Hepatocyte (in vitro differentiated cells): ENCODE measurements around the gene ACOX3. TPM values are rescaled to one million over a fixed set of nuclear protein-coding genes. Genes with fewer than 3 reads are reported as not detected.

ENCODE experiments used
- DNase-seq: peaks from one replicate; pipeline ENCODE4 v3.0.0-alpha.2; 2016; ENCODE audit warnings: low spot score
- H2AFZ ChIP-seq: fragments of 200-600 bp; sonication (generic); 2 replicates; pipeline ENCODE4 v1.6.0; 2016; ENCODE audit warnings: antibody characterized with exemption, mild to moderate bottlenecking
- H3K27ac ChIP-seq: fragments of 200-600 bp; sonication (generic); 2 replicates; pipeline ENCODE4 v1.5.1; 2016; ENCODE audit warnings: mild to moderate bottlenecking
- H3K27me3 ChIP-seq: fragments of 200-600 bp; sonication (generic); 2 replicates; pipeline ENCODE4 v1.6.1; 2016
- H3K36me3 ChIP-seq: fragments of 200-600 bp; sonication (generic); replicated peaks from 2 replicates; pipeline ENCODE4 v1.5.1; 2016; ENCODE audit warnings: low read depth; ENCODE audit not compliant: insufficient read depth
- H3K4me1 ChIP-seq: fragments of 200-600 bp; sonication (generic); 2 replicates; pipeline ENCODE4 v1.5.1; 2016; ENCODE audit warnings: mild to moderate bottlenecking, moderate library complexity; ENCODE audit not compliant: insufficient read depth
- H3K4me2 ChIP-seq: fragments of 200-600 bp; sonication (generic); 2 replicates; pipeline ENCODE4 v1.6.0; 2016
- H3K4me3 ChIP-seq: fragments of 200-600 bp; sonication (generic); 2 replicates; pipeline ENCODE4 v1.5.1; 2016; ENCODE audit warnings: mild to moderate bottlenecking
- H3K79me2 ChIP-seq: fragments of 200-600 bp; sonication (generic); 2 replicates; pipeline ENCODE4 v1.6.0; 2017; ENCODE audit warnings: mild to moderate bottlenecking
- H3K9me2 ChIP-seq: fragments of 200-600 bp; sonication (generic); replicated peaks from 2 replicates; pipeline ENCODE4 v1.6.0; 2017; ENCODE audit warnings: mild to moderate bottlenecking; ENCODE audit not compliant: insufficient read depth
- H3K9me3 ChIP-seq: fragments of 200-600 bp; sonication (generic); 2 replicates; pipeline ENCODE4 v1.5.1; 2016; ENCODE audit warnings: low read depth, mild to moderate bottlenecking
- H4K20me1 ChIP-seq: fragments of 200-600 bp; sonication (generic); 2 replicates; pipeline ENCODE4 v1.6.0; 2016; ENCODE audit warnings: mild to moderate bottlenecking; ENCODE audit not compliant: insufficient read depth, poor library complexity, severe bottlenecking
- EZH2 ChIP-seq: fragments of 200-600 bp; sonication (generic); IDR thresholded peaks from 2 replicates; pipeline ENCODE4 v1.6.1; 2016; ENCODE audit warnings: antibody characterized with exemption, mild to moderate bottlenecking, borderline replicate concordance
- EZH2phosphoT487 ChIP-seq: fragments of 200-600 bp; sonication (generic); IDR thresholded peaks from one replicate; pipeline ENCODE4 v1.6.1; 2018; ENCODE audit warnings: antibody characterized with exemption, mild to moderate bottlenecking, low read depth, moderate library complexity; ENCODE audit not compliant: unreplicated experiment, severe bottlenecking
- WGBS: methylation state at CpG from one replicate; pipeline ENCODE4 v1.1.6; 2016; ENCODE audit warnings: low lambda C conversion rate; ENCODE audit errors: missing lambda C conversion rate; 5-methylcytosine and 5-hydroxymethylcytosine counted together
- polyA plus RNA-seq: library from polyadenylated mRNA; unstranded; fragments of >200 nt; fragmentation: Nextera tagmentation; extraction: Ambion mirVana; gene quantifications from 2 replicates; pipeline ENCODE4 v1.2.1, GENCODE V29; 2016
- total RNA-seq: library from RNA; depleted of rRNA; stranded (reverse); fragments of >200 nt; gene quantifications from 2 replicates; pipeline ENCODE4 v1.2.3, GENCODE V29; 2014
- TF ChIP-seq, protein P1 (sequence below): fragments of 200-600 bp; sonication (generic); IDR thresholded peaks from 2 replicates; pipeline ENCODE4 v1.5.1; 2016; ENCODE audit warnings: antibody characterized with exemption, mild to moderate bottlenecking; ENCODE audit not compliant: poor library complexity

Gene ACOX3
- total and polyA plus RNA-seq, 2 experiments from 2014 or later = 17.6 to 22.5 TPM

DNA sequence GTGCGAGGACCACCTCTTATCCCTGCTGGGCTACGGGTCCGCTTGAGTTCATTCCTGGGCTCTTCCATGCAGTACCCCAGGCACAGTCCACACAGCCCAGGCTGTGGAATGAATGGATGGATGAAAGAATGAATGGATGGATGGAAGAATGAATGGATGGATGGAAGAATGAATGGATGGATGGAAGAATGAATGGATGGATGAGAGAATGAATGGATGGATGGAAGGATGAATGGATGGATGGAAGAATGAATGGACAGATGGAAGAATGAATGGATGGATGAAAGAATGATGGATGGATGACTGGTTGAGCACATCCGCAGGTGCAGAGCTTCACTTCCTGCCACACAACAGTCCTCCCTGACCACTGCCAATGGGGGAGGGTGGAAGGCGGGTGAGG lies 28.2 kb downstream of the ACOX3 start:
- Histone ChIP-seq H3K36me3 (no peaks in the 10 kb centered on the region), H3K79me2 (peaks cover 6% of the 10 kb centered on the region)
- 98% methylated on average over 5 of the region's 5 CpGs for WGBS

GRCh38 chr4:8411351-8412180 lies 29.0 kb downstream of the ACOX3 start:
- H2AFZ ChIP-seq = no peak overlapping the region
- no peaks in the 10 kb centered on the region for H3K36me3 ChIP-seq
- no peaks in the 10 kb centered on the region for H3K4me1 ChIP-seq
- no peak overlapping the region for H3K27ac ChIP-seq
- TF ChIP-seq, protein P1, sequence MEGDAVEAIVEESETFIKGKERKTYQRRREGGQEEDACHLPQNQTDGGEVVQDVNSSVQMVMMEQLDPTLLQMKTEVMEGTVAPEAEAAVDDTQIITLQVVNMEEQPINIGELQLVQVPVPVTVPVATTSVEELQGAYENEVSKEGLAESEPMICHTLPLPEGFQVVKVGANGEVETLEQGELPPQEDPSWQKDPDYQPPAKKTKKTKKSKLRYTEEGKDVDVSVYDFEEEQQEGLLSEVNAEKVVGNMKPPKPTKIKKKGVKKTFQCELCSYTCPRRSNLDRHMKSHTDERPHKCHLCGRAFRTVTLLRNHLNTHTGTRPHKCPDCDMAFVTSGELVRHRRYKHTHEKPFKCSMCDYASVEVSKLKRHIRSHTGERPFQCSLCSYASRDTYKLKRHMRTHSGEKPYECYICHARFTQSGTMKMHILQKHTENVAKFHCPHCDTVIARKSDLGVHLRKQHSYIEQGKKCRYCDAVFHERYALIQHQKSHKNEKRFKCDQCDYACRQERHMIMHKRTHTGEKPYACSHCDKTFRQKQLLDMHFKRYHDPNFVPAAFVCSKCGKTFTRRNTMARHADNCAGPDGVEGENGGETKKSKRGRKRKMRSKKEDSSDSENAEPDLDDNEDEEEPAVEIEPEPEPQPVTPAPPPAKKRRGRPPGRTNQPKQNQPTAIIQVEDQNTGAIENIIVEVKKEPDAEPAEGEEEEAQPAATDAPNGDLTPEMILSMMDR = no peak
- TF ChIP-seq EZH2 (no peak), EZH2phosphoT487 (no peak)
- H3K9me2 ChIP-seq = no peaks in the 10 kb centered on the region
- WGBS = 90% methylated on average over 12 of the region's 13 CpGs
- no peaks in the 10 kb centered on the region for H3K9me3 ChIP-seq
- no peaks in the 10 kb centered on the region for H3K79me2 ChIP-seq
- no peak overlapping the region for H3K4me3 ChIP-seq
- H4K20me1 ChIP-seq = no peaks in the 10 kb centered on the region
- no peak overlapping the region for H3K4me2 ChIP-seq
- no peaks in the 10 kb centered on the region for H3K27me3 ChIP-seq
- DNase-seq = no peak

More for the DNA sequence above, 28.2 kb downstream of the ACOX3 start:
- no peak overlapping the region for H3K4me3 ChIP-seq
- no peak for DNase-seq
- no peaks in the 10 kb centered on the region for H4K20me1 ChIP-seq
- no peaks in the 10 kb centered on the region for H3K9me3 ChIP-seq
- no peak overlapping the region for H3K27ac ChIP-seq
- H3K27me3 ChIP-seq = no peaks in the 10 kb centered on the region
- no peaks in the 10 kb centered on the region for H3K9me2 ChIP-seq
- no peak overlapping the region for H2AFZ ChIP-seq
- no peak overlapping the region for H3K4me2 ChIP-seq
- TF ChIP-seq EZH2 = no peak
- TF ChIP-seq EZH2phosphoT487 = no peak
- TF ChIP-seq, protein P1 = no peak
- H3K4me1 ChIP-seq = no peaks in the 10 kb centered on the region

DNA sequence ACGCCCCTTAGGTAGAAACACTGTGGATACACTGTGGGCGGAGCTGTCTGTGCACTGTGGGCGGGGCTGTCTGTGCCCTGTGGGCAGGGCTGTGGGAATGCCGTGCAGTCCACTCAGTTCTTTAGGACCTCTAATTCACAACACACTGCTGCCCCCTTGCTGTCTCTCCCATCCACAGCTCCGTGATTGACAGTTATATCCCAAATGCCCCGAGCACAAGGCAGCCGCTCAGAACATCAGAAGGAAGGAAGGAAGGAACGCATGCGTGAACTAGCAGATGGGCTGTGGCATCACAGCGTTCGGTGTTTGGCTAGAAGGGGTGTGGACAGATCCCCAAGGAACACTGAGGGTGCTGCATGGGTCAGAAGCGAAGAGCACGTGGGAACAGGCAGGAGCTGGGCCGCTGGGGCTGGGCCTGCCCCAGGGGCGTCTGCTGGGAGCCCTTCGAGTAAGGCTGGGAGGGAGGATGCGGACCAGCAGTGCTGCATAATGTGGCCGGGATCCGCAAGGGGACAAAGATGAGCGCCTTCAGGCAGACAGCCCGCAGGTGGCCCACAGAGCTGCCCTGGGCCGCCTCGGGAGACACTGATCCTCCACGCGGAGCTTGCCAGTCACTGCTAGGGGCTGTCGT lies 29.8 kb downstream of the ACOX3 start:
- Histone ChIP-seq H3K27me3 (no peaks in the 10 kb centered on the region), H3K79me2 (no peaks in the 10 kb centered on the region), H3K4me1 (no peaks in the 10 kb centered on the region), H3K4me2 (no peak overlapping the region), H3K4me3 (no peak overlapping the region), H2AFZ (no peak overlapping the region), H3K9me2 (no peaks in the 10 kb centered on the region), H3K9me3 (no peaks in the 10 kb centered on the region), H3K36me3 (no peaks in the 10 kb centered on the region), H4K20me1 (no peaks in the 10 kb centered on the region), H3K27ac (no peak overlapping the region)
- peak; percentile 80 for DNase-seq
- WGBS = 74% methylated on average over 26 of the region's 26 CpGs
- TF ChIP-seq EZH2phosphoT487 = no peak
- TF ChIP-seq, protein P1 = peak; percentile 35
